ENCODE data around the gene HNRNPA1. TPM values are rescaled to one million over a fixed set of nuclear protein-coding genes. Genes with fewer than 3 reads are reported as not detected.

The HNRNPA1 gene
- total RNA-seq, 1 experiment from 2014 or later: 1,116 TPM

- Histone ChIP-seq H3K27me3 (ENCODE audit: insufficient read depth, low read depth) (no peaks in the 10 kb centered on the region), H3K4me1 (replicated peaks; ENCODE audit: insufficient read depth) (peaks cover 10% of the 10 kb centered on the region; the same call in 1 of the 2 replicates), H4K20me1 (ENCODE audit: insufficient read depth) (peaks cover 11% of the 10 kb centered on the region; the same call in 1 of the 2 replicates), H3K79me2 (ENCODE audit: low read depth) (peaks cover 59% of the 10 kb centered on the region), H3F3A (ENCODE audit: insufficient read depth, low read depth) (peaks cover 16% of the 10 kb centered on the region), H3K9me3 (ENCODE audit: insufficient read depth, low read depth) (no peaks in the 10 kb centered on the region), H3K27ac (peak overlapping the region; percentile 17; the same call in 1 of the 2 replicates), H2AFZ (no peak overlapping the region), H3K9me2 (ENCODE audit: insufficient read depth) (no peaks in the 10 kb centered on the region), H3K4me3 (no peak overlapping the region), H3K36me3 (ENCODE audit: low read depth) (no peaks in the 10 kb centered on the region), H3K4me2 (0 out of 2 replicates have a peak overlapping the region, but pooled peaks have one; percentile 5)
- POLR2A ChIA-PET (ENCODE audit: unreplicated experiment): interaction anchor here (0.5 to 1.2 kb wide), 4 partner anchors 18 to 570 kb away, joined by 3 to 16 read pairs (median 5); partner anchors contain the start of gene HNRNPA1
- intact Hi-C loops (cut with micrococcal nuclease; ENCODE audit: unreplicated experiment): no loop called here
- no TSS peak for BruUV-seq (replicated peaks)
- peak in 1 of 2 experiments; percentile 47 for DNase-seq
- CTCF ChIA-PET: no interaction called here
- TF ChIP-seq CTCF (conservative IDR thresholded peaks at IDR 0.05) (no peak), EZH2 (IDR thresholded peaks at IDR 0.05; ENCODE audit: low read depth) (no peak)
These were observed 18.1 kb upstream of the HNRNPA1 start for GRCh38 chr12:54262403-54262925.

GRCh38 chr12:54265364-54265812, 15.1 kb upstream of the HNRNPA1 start:
- Histone ChIP-seq H4K20me1 (ENCODE audit: insufficient read depth) (peaks cover 11% of the 10 kb centered on the region; the same call in 1 of the 2 replicates), H3F3A (ENCODE audit: insufficient read depth, low read depth) (peaks cover 21% of the 10 kb centered on the region; the same call in 1 of the 2 replicates), H3K79me2 (ENCODE audit: low read depth) (peaks cover 40% of the 10 kb centered on the region), H3K36me3 (ENCODE audit: low read depth) (no peaks in the 10 kb centered on the region), H3K27ac (no peak overlapping the region), H3K9me3 (ENCODE audit: insufficient read depth, low read depth) (no peaks in the 10 kb centered on the region), H3K9me2 (ENCODE audit: insufficient read depth) (no peaks in the 10 kb centered on the region), H3K4me1 (replicated peaks; ENCODE audit: insufficient read depth) (peaks cover 10% of the 10 kb centered on the region; the same call in 1 of the 2 replicates), H3K4me2 (no peak overlapping the region), H2AFZ (no peak overlapping the region), H3K27me3 (ENCODE audit: insufficient read depth, low read depth) (no peaks in the 10 kb centered on the region), H3K4me3 (no peak overlapping the region)
- no TSS peak for BruUV-seq (replicated peaks)
- CTCF ChIA-PET: interaction anchor here (0.6 kb wide), 2 partner anchors 452 to 1213 kb away, joined by 4 to 7 read pairs; no protein-coding TSS in a partner anchor
- POLR2A ChIA-PET (ENCODE audit: unreplicated experiment): interaction anchor here (0.7 kb wide), 1 partner anchor 16 kb away, joined by 4 read pairs; no protein-coding TSS in a partner anchor
- no peak for DNase-seq
- TF ChIP-seq EZH2 (IDR thresholded peaks at IDR 0.05; ENCODE audit: low read depth): no peak
- intact Hi-C loops (cut with micrococcal nuclease; ENCODE audit: unreplicated experiment): no loop called here

GRCh38 chr12:54266852-54267251, 13.7 kb upstream of the HNRNPA1 start:
- H3K4me3 ChIP-seq: no peak overlapping the region
- H3K27me3 ChIP-seq (ENCODE audit: insufficient read depth, low read depth): no peaks in the 10 kb centered on the region
- no peak for TF ChIP-seq EZH2 (IDR thresholded peaks at IDR 0.05; ENCODE audit: low read depth)
- TF ChIP-seq CTCF (conservative IDR thresholded peaks at IDR 0.05): no peak
- H3K79me2 ChIP-seq (ENCODE audit: low read depth): peaks cover 39% of the 10 kb centered on the region
- no peak overlapping the region for H3K4me2 ChIP-seq
- DNase-seq: no peak
- BruUV-seq (replicated peaks): no TSS peak
- no peaks in the 10 kb centered on the region for H3K9me2 ChIP-seq (ENCODE audit: insufficient read depth)
- no peak overlapping the region for H2AFZ ChIP-seq
- CTCF ChIA-PET: no interaction called here
- H3K27ac ChIP-seq: no peak overlapping the region
- intact Hi-C loops (cut with micrococcal nuclease; ENCODE audit: unreplicated experiment): no loop called here
- H3K36me3 ChIP-seq (ENCODE audit: low read depth): no peaks in the 10 kb centered on the region
- H3F3A ChIP-seq (ENCODE audit: insufficient read depth, low read depth): peaks cover 18% of the 10 kb centered on the region; the same call in 1 of the 2 replicates
- peaks cover 8% of the 10 kb centered on the region; the same call in 1 of the 2 replicates for H4K20me1 ChIP-seq (ENCODE audit: insufficient read depth)
- H3K9me3 ChIP-seq (ENCODE audit: insufficient read depth, low read depth): no peaks in the 10 kb centered on the region
- POLR2A ChIA-PET (ENCODE audit: unreplicated experiment): no interaction called here
- H3K4me1 ChIP-seq (replicated peaks; ENCODE audit: insufficient read depth): peaks cover 10% of the 10 kb centered on the region; the same call in 1 of the 2 replicates
